SK-N-SH treated with all-trans-retinoic acid at 6 μM for 48 hours (cell line): ENCODE results near the gene PRR23B.

Experiments used
- ATAC-seq: fragments of 200-7000 bp; cut with Tn5 transposase; 3 replicates; pipeline ENCODE4 v1.9.1; 2020; ENCODE audit warnings: mild to moderate bottlenecking, moderate library complexity
- ARNTL ChIP-seq: fragments of 450-650 bp; formaldehyde crosslinking; IDR thresholded peaks from 2 replicates; pipeline ENCODE4 v1.5.0; 2020; ENCODE audit warnings: low read depth, mild to moderate bottlenecking, moderate library complexity, borderline replicate concordance
- BACH2 ChIP-seq: fragments of 250-450 bp; sonication (Bioruptor Pico); IDR thresholded peaks from 2 replicates; pipeline ENCODE4 v1.9.0; 2021; ENCODE audit warnings: mild to moderate bottlenecking, borderline replicate concordance
- CSDC2 ChIP-seq: fragments of 250-450 bp; sonication (Bioruptor Pico); IDR thresholded peaks from 2 replicates; pipeline ENCODE4 v1.5.0; 2020; ENCODE audit warnings: mild to moderate bottlenecking, moderate library complexity
- CSRNP3 ChIP-seq: fragments of 250-450 bp; sonication (Bioruptor Pico); IDR thresholded peaks from 2 replicates; pipeline ENCODE4 v1.5.1; 2021; ENCODE audit warnings: mild to moderate bottlenecking, moderate library complexity
- ESRRG ChIP-seq: fragments of 250-450 bp; sonication (Bioruptor Pico); IDR thresholded peaks from 2 replicates; pipeline ENCODE4 v1.6.1; 2021; ENCODE audit warnings: mild to moderate bottlenecking
- GLIS3 ChIP-seq: fragments of 250-450 bp; sonication (Bioruptor Pico); IDR thresholded peaks from 2 replicates; pipeline ENCODE4 v1.5.0; 2020; ENCODE audit warnings: mild to moderate bottlenecking, moderate library complexity
- ISL1 ChIP-seq: fragments of 250-450 bp; sonication (Bioruptor Pico); IDR thresholded peaks from 2 replicates; pipeline ENCODE4 v2.1.2; 2022; ENCODE audit warnings: mild to moderate bottlenecking, moderate library complexity
- OSR1 ChIP-seq: fragments of 250-450 bp; sonication (Bioruptor Pico); IDR thresholded peaks from 2 replicates; pipeline ENCODE4 v1.8.0; 2022; ENCODE audit warnings: moderate library complexity, mild to moderate bottlenecking, inconsistent platforms
- SNAI2 ChIP-seq: fragments of 250-450 bp; sonication (Bioruptor Pico); IDR thresholded peaks from 2 replicates; pipeline ENCODE4 v1.5.0; 2020; ENCODE audit warnings: mild to moderate bottlenecking, moderate library complexity
- TCF4 ChIP-seq: fragments of 250-450 bp; sonication (Bioruptor Pico); IDR thresholded peaks from 2 replicates; pipeline ENCODE4 v1.8.0; 2021; ENCODE audit warnings: mild to moderate bottlenecking, moderate library complexity, borderline replicate concordance
- TOX ChIP-seq: fragments of 250-450 bp; sonication (Bioruptor Pico); IDR thresholded peaks from 2 replicates; pipeline ENCODE4 v1.8.0; 2021; ENCODE audit warnings: mild to moderate bottlenecking, moderate library complexity, borderline replicate concordance
- TSHZ2 ChIP-seq: fragments of 250-450 bp; sonication (Bioruptor Pico); IDR thresholded peaks from 2 replicates; pipeline ENCODE4 v1.5.0; 2020; ENCODE audit warnings: mild to moderate bottlenecking, moderate library complexity
- ZC3H10 ChIP-seq: fragments of 250-450 bp; sonication (Bioruptor Pico); IDR thresholded peaks from 2 replicates; pipeline ENCODE4 v1.5.1; 2021; ENCODE audit warnings: mild to moderate bottlenecking, moderate library complexity
- ZFP3 ChIP-seq: fragments of 250-450 bp; sonication (Bioruptor Pico); IDR thresholded peaks from 2 replicates; pipeline ENCODE4 v1.5.0; 2020; ENCODE audit warnings: mild to moderate bottlenecking, moderate library complexity
- ZFP30 ChIP-seq: fragments of 450-650 bp; formaldehyde crosslinking; IDR thresholded peaks from 2 replicates; pipeline ENCODE4 v1.5.0; 2022; ENCODE audit warnings: mild to moderate bottlenecking, moderate library complexity
- ZNF565 ChIP-seq: fragments of 450-650 bp; formaldehyde crosslinking; conservative IDR thresholded peaks from 2 replicates; pipeline ENCODE4 v1.5.0; 2020; ENCODE audit warnings: low read depth, mild to moderate bottlenecking, moderate library complexity
- ZNF70 ChIP-seq: fragments of 450-650 bp; formaldehyde crosslinking; IDR thresholded peaks from 2 replicates; pipeline ENCODE4 v1.5.0; 2020; ENCODE audit warnings: mild to moderate bottlenecking, moderate library complexity
- ZNF8 ChIP-seq: fragments of 450-650 bp; formaldehyde crosslinking; IDR thresholded peaks from 2 replicates; pipeline ENCODE4 v1.5.0; 2020; ENCODE audit warnings: mild to moderate bottlenecking, moderate library complexity
- TF ChIP-seq, protein P1 (sequence below): fragments of 250-450 bp; sonication (Bioruptor Pico); IDR thresholded peaks from 2 replicates; pipeline ENCODE4 v1.8.0; 2020; ENCODE audit warnings: mild to moderate bottlenecking, moderate library complexity, borderline replicate concordance
- TF ChIP-seq, protein P2 (sequence below): fragments of 250-450 bp; sonication (Bioruptor Pico); IDR thresholded peaks from 2 replicates; pipeline ENCODE4 v1.5.1; 2020; ENCODE audit warnings: low read depth, mild to moderate bottlenecking, moderate library complexity

PRR23B gene

GRCh38 chr3:139043554-139044365, 23.0 kb upstream of the PRR23B start:
- no peak for ATAC-seq
- TF ChIP-seq, protein P1, sequence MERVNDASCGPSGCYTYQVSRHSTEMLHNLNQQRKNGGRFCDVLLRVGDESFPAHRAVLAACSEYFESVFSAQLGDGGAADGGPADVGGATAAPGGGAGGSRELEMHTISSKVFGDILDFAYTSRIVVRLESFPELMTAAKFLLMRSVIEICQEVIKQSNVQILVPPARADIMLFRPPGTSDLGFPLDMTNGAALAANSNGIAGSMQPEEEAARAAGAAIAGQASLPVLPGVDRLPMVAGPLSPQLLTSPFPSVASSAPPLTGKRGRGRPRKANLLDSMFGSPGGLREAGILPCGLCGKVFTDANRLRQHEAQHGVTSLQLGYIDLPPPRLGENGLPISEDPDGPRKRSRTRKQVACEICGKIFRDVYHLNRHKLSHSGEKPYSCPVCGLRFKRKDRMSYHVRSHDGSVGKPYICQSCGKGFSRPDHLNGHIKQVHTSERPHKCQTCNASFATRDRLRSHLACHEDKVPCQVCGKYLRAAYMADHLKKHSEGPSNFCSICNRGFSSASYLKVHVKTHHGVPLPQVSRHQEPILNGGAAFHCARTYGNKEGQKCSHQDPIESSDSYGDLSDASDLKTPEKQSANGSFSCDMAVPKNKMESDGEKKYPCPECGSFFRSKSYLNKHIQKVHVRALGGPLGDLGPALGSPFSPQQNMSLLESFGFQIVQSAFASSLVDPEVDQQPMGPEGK (CRISPR knock-in tag), result no peak
- TF ChIP-seq TCF4 (CRISPR knock-in tag) (no peak), ZNF565 (CRISPR knock-in tag) (no peak), ZC3H10 (CRISPR knock-in tag) (no peak), TSHZ2 (CRISPR knock-in tag) (no peak), CSDC2 (no peak), OSR1 (no peak), ZNF8 (CRISPR knock-in tag) (no peak), ARNTL (CRISPR knock-in tag) (no peak), ISL1 (no peak), ESRRG (CRISPR knock-in tag) (no peak), ZFP30 (CRISPR knock-in tag) (no peak), ZFP3 (CRISPR knock-in tag) (no peak), CSRNP3 (CRISPR knock-in tag) (no peak), TOX (CRISPR knock-in tag) (no peak), GLIS3 (CRISPR knock-in tag) (no peak), ZNF70 (CRISPR knock-in tag) (no peak)
- TF ChIP-seq, protein P2, sequence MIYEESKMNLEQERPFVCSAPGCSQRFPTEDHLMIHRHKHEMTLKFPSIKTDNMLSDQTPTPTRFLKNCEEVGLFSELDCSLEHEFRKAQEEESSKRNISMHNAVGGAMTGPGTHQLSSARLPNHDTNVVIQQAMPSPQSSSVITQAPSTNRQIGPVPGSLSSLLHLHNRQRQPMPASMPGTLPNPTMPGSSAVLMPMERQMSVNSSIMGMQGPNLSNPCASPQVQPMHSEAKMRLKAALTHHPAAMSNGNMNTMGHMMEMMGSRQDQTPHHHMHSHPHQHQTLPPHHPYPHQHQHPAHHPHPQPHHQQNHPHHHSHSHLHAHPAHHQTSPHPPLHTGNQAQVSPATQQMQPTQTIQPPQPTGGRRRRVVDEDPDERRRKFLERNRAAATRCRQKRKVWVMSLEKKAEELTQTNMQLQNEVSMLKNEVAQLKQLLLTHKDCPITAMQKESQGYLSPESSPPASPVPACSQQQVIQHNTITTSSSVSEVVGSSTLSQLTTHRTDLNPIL (CRISPR knock-in tag), result no peak

DNA sequence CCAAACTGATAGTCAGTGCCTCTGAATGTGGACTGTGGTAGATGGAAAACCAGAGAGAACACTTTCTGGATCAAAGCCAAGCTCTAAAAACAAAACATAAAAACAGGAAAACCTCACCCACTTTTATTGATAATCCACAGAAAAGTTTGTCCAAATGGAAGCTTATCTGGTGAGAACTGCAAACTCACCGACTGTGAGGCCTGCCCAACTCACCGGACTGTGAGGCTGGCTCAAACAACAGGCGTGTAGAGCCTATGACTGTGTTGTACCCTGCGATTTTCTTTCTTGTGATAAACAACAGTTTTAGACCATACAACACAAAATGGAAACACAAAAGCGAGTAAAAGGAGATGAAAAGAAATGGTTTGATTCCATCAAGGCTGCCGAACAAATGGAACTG, 16.8 kb upstream of the PRR23B start:
- ATAC-seq, result no peak
- TF ChIP-seq ZC3H10 (CRISPR knock-in tag) (no peak), ISL1 (no peak), GLIS3 (CRISPR knock-in tag) (no peak), SNAI2 (CRISPR knock-in tag) (no peak), ZNF70 (CRISPR knock-in tag) (no peak), OSR1 (no peak), BACH2 (CRISPR knock-in tag) (no peak), ZNF8 (CRISPR knock-in tag) (no peak), ARNTL (CRISPR knock-in tag) (no peak), ESRRG (CRISPR knock-in tag) (no peak), TSHZ2 (CRISPR knock-in tag) (no peak), ZFP30 (CRISPR knock-in tag) (no peak), CSDC2 (no peak), TOX (CRISPR knock-in tag) (no peak), ZFP3 (CRISPR knock-in tag) (no peak)
- TF ChIP-seq, protein P1 (CRISPR knock-in tag), result no peak
